ENCODE results near the gene CD8A. TPM values are rescaled to one million over a fixed set of nuclear protein-coding genes. Genes with fewer than 3 reads are reported as not detected.
A peak's percentile ranks its signal among the peaks of the same experiment; 100 is the strongest.
"Not testable (repeated sequence)": the region's sequence is repeated elsewhere in the genome, so short reads cannot be mapped to it uniquely, and the experiment has no call there.

The CD8A gene
- total and polyA plus RNA-seq, 2 donors (not counting 1 experiment from before 2014, with no cell fraction given), result not detected

- Histone ChIP-seq H3K4me1 (ENCODE audit: control insufficient read depth, extremely low read depth, insufficient read depth, low read length) (no peaks in the 10 kb centered on the region), H3K4me3 (replicated peaks in 1 of 4; ENCODE audit: control extremely low read depth in 1 of 4, insufficient read depth in 1 of 4, low read depth in 3 of 4, low read length in 4 of 4) (no peak overlapping the region), H3K79me2 (ENCODE audit: control insufficient read depth, insufficient read depth, low read length) (no peaks in the 10 kb centered on the region), H3K36me3 (ENCODE audit: control insufficient read depth, insufficient read depth, low read length) (no peaks in the 10 kb centered on the region), H4K20me1 (ENCODE audit: control insufficient read depth, extremely low read depth, insufficient read depth, low read length) (no peaks in the 10 kb centered on the region), H3K27ac (ENCODE audit: insufficient read depth, low read length) (no peak overlapping the region), H3K4me2 (ENCODE audit: extremely low read depth, insufficient read depth, low read length) (no peak overlapping the region), H3K9me3 (ENCODE audit: control insufficient read depth, insufficient read depth, low read depth, low read length) (no peaks in the 10 kb centered on the region), H3K9ac (ENCODE audit: insufficient read depth, low read length) (no peak overlapping the region), H2AFZ (ENCODE audit: low read length) (no peak overlapping the region), H3K27me3 (ENCODE audit: control insufficient read depth, insufficient read depth, low read length) (no peaks in the 10 kb centered on the region)
- DNase-seq (ENCODE audit: low read depth in 2 of 2), result no peak
- TF ChIP-seq EZH2 (IDR thresholded peaks at IDR 0.05; ENCODE audit: low read length, missing control alignments) (no peak), CTCF (conservative IDR thresholded peaks at IDR 0.05 in 1 of 2, IDR thresholded peaks at IDR 0.05 in 1 of 2; ENCODE audit: low read depth in 1 of 2, low read length in 2 of 2) (no peak)
Observed at GRCh38 chr2:86744152-86744551, 46.6 kb downstream of the CD8A start.

GRCh38 chr2:86741889-86742498 is 48.7 kb downstream of the CD8A start:
- not testable (repeated sequence) for H3K9me3 ChIP-seq (ENCODE audit: control insufficient read depth, insufficient read depth, low read depth, low read length); H3K36me3 ChIP-seq (ENCODE audit: control insufficient read depth, insufficient read depth, low read length); DNase-seq (ENCODE audit: low read depth in 2 of 2); H3K79me2 ChIP-seq (ENCODE audit: control insufficient read depth, insufficient read depth, low read length); H3K4me1 ChIP-seq (ENCODE audit: control insufficient read depth, extremely low read depth, insufficient read depth, low read length); H4K20me1 ChIP-seq (ENCODE audit: control insufficient read depth, extremely low read depth, insufficient read depth, low read length); H3K9ac ChIP-seq (ENCODE audit: insufficient read depth, low read length); H2AFZ ChIP-seq (ENCODE audit: low read length); H3K4me3 ChIP-seq (replicated peaks in 1 of 4; ENCODE audit: control extremely low read depth in 1 of 4, insufficient read depth in 1 of 4, low read depth in 3 of 4, low read length in 4 of 4); H3K27me3 ChIP-seq (ENCODE audit: control insufficient read depth, insufficient read depth, low read length); H3K4me2 ChIP-seq (ENCODE audit: extremely low read depth, insufficient read depth, low read length); H3K27ac ChIP-seq (ENCODE audit: insufficient read depth, low read length)

GRCh38 chr2:86739889-86740288 is 50.8 kb downstream of the CD8A start:
- H3K9me3 ChIP-seq (ENCODE audit: control insufficient read depth, insufficient read depth, low read depth, low read length); H3K4me1 ChIP-seq (ENCODE audit: control insufficient read depth, extremely low read depth, insufficient read depth, low read length); H3K36me3 ChIP-seq (ENCODE audit: control insufficient read depth, insufficient read depth, low read length); H3K9ac ChIP-seq (ENCODE audit: insufficient read depth, low read length); H3K4me3 ChIP-seq (replicated peaks in 1 of 4; ENCODE audit: control extremely low read depth in 1 of 4, insufficient read depth in 1 of 4, low read depth in 3 of 4, low read length in 4 of 4); H2AFZ ChIP-seq (ENCODE audit: low read length); DNase-seq (ENCODE audit: low read depth in 2 of 2); H4K20me1 ChIP-seq (ENCODE audit: control insufficient read depth, extremely low read depth, insufficient read depth, low read length); H3K27me3 ChIP-seq (ENCODE audit: control insufficient read depth, insufficient read depth, low read length); H3K27ac ChIP-seq (ENCODE audit: insufficient read depth, low read length); H3K79me2 ChIP-seq (ENCODE audit: control insufficient read depth, insufficient read depth, low read length); H3K4me2 ChIP-seq (ENCODE audit: extremely low read depth, insufficient read depth, low read length): not testable (repeated sequence)

GRCh38 chr2:86739485-86739884 is 51.2 kb downstream of the CD8A start:
- H3K79me2 ChIP-seq (ENCODE audit: control insufficient read depth, insufficient read depth, low read length); H3K4me1 ChIP-seq (ENCODE audit: control insufficient read depth, extremely low read depth, insufficient read depth, low read length); H3K9me3 ChIP-seq (ENCODE audit: control insufficient read depth, insufficient read depth, low read depth, low read length); H3K4me2 ChIP-seq (ENCODE audit: extremely low read depth, insufficient read depth, low read length); H3K36me3 ChIP-seq (ENCODE audit: control insufficient read depth, insufficient read depth, low read length); H3K9ac ChIP-seq (ENCODE audit: insufficient read depth, low read length); H3K27ac ChIP-seq (ENCODE audit: insufficient read depth, low read length); H2AFZ ChIP-seq (ENCODE audit: low read length); H3K27me3 ChIP-seq (ENCODE audit: control insufficient read depth, insufficient read depth, low read length); H3K4me3 ChIP-seq (replicated peaks in 1 of 4; ENCODE audit: control extremely low read depth in 1 of 4, insufficient read depth in 1 of 4, low read depth in 3 of 4, low read length in 4 of 4); DNase-seq (ENCODE audit: low read depth in 2 of 2); H4K20me1 ChIP-seq (ENCODE audit: control insufficient read depth, extremely low read depth, insufficient read depth, low read length): not testable (repeated sequence)

GRCh38 chr2:86734896-86735295 is 55.8 kb downstream of the CD8A start:
- DNase-seq (ENCODE audit: low read depth in 2 of 2), result peak in 1 of 2 donors; percentile 37
- not testable (repeated sequence) for H3K4me1 ChIP-seq (ENCODE audit: control insufficient read depth, extremely low read depth, insufficient read depth, low read length); H3K36me3 ChIP-seq (ENCODE audit: control insufficient read depth, insufficient read depth, low read length); H3K27me3 ChIP-seq (ENCODE audit: control insufficient read depth, insufficient read depth, low read length); H3K27ac ChIP-seq (ENCODE audit: insufficient read depth, low read length); H3K9ac ChIP-seq (ENCODE audit: insufficient read depth, low read length); H4K20me1 ChIP-seq (ENCODE audit: control insufficient read depth, extremely low read depth, insufficient read depth, low read length); H2AFZ ChIP-seq (ENCODE audit: low read length); H3K9me3 ChIP-seq (ENCODE audit: control insufficient read depth, insufficient read depth, low read depth, low read length); H3K79me2 ChIP-seq (ENCODE audit: control insufficient read depth, insufficient read depth, low read length); H3K4me3 ChIP-seq (replicated peaks in 1 of 4; ENCODE audit: control extremely low read depth in 1 of 4, insufficient read depth in 1 of 4, low read depth in 3 of 4, low read length in 4 of 4); H3K4me2 ChIP-seq (ENCODE audit: extremely low read depth, insufficient read depth, low read length)
